GM19099 (cell line): ENCODE measurements around the gene ZNF609.

Experiments used
- POLR2A ChIP-seq: IDR thresholded peaks from 3 replicates; pipeline ENCODE4 v1.6.1; 2011; ENCODE audit warnings: low read depth; ENCODE audit not compliant: insufficient read length; ENCODE audit errors: extremely low read depth

ZNF609 gene

DNA sequence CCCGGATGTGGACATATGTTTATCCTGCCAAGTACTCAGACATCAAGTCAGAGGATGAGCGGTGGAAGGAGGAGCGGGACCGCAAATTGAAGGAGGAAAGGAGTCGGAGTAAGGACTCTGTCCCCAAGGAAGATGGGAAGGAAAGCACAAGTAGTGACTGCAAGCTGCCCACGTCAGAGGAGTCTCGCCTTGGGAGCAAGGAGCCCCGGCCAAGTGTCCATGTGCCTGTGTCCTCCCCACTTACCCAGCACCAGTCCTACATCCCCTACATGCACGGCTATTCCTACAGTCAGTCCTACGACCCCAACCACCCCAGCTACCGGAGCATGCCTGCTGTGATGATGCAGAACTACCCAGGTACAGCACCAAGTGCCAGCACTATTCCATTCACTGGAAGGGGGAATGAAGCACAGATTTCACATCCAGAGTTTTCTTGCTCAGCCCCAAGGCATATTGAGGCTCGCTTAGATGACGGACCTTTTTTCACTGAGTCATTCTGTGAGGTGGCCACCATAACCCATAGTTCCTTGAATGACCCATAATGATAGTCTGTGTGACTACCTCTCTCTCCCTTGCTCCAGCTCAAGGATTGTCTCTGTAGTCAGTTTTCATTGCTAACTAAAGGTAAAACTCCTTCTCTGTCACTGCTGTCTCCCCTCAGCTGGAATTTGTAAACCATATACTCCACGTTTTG lies 217.9 kb downstream of the ZNF609 start:
- TF ChIP-seq POLR2A = no peak

GRCh38 chr15:64680097-64680496 lies 219.7 kb downstream of the ZNF609 start:
- TF ChIP-seq POLR2A = no peak

DNA sequence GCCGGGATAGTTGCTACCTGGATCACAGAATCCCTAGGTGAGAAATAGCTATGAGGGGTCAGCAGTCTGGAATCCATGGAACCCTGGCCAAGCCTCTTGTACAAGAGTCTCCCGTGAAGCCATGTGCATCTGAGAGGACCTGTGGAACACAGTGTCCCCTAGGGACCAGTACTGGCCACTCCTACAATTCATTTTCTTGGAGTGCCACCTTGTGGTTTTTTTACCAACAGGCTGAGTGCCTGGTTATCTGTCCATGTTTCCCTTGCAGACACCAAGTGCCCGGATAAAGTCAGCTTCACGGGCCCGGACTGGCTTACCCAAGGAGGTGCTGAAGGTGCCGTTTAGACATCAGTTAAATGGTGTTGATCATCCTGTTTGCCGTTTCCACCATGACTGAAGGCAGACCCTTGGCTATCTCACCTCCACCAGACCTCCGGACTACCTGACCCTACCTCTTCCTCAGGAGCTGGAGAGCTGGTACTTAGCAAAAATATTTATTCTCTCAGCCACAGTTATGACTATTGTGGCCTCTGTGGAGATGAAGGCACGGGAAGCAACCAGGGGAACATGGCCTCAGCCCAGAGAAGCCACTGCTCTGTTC lies 221.1 kb downstream of the ZNF609 start:
- no peak for TF ChIP-seq POLR2A

- TF ChIP-seq POLR2A = no peak
These were observed 221.9 kb downstream of the ZNF609 start for GRCh38 chr15:64682255-64682654.

- TF ChIP-seq POLR2A = no peak
These were observed 223.0 kb downstream of the ZNF609 start for GRCh38 chr15:64683378-64683777.

DNA sequence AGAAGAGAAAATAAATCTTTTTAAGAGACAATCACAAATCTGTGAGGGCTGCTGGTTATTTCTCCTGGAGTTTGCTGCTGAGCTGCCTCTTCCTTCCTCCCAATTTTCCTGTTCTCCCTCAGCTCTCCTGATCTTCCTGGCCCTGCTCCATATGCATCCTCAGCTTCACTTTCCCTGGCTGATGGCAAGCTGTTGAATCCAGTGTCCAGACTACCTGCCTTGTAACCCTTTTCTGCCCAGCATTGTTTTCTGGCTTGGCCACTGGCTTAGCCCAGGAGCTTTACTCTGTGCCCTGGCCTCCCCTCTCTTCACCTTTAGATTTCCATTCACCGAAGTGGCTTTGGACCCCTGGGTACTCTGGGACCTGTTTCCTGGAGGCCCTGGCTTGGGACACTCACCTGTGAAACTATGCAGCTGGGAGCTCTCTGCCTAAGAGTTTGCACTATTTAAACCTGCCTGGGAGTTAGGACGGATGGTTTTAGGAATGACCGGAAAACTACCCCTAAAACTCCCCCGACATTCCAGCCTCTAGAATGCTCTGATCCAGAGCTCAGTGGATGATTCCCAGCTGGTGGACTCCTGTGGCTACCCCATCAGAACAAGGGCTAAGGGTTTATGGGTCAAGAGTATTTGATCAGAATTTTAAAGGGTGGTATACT lies 225.0 kb downstream of the ZNF609 start:
- TF ChIP-seq POLR2A = no peak

DNA sequence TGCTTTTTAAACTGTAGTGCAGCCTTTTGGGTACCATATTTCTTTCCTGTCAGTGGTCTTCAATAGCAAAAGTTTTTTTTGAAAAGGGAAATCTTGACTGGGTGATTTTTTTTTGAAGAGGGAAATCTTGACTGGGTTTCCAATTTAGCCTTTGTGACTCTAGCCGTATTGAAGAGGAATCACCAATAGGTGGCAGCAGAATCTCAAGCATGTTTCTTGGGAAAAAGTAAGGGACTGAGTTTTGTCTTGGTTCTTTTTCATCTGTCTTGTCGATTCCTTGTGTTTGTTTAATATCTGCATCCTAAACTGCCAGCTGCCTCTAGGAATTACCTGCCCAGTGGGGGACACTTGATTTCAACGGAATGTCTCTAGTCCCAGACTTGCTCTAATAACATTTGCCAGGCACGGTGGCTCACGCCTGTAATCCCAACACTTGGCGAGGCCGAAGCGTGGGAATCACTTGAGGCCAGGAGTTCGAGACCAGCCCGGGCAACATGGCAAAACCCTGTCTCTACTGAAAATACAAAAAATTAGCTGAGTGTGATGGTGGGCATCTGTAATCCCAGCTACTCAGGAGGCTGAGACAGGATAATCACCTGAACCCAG lies 225.9 kb downstream of the ZNF609 start:
- no peak for TF ChIP-seq POLR2A

DNA sequence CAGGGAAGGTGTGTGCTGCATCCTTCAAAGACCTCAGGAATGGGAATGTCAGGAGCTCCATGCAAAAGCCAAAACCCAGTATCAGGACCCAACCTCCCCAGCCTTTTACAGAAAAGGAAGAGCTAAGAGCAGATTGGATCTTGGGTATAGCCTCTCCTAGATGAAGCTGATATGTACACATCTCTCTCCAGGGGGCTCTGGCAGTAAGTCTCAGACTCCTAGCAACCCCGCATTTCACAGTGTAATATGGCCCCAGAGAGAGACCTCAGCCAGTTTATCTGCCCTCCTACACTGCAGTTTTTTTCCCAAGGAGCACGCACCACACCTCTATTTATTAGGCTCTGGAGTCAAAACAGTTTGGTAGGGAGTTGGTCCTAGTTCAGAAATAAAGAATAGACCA lies 226.8 kb downstream of the ZNF609 start:
- TF ChIP-seq POLR2A = no peak

DNA sequence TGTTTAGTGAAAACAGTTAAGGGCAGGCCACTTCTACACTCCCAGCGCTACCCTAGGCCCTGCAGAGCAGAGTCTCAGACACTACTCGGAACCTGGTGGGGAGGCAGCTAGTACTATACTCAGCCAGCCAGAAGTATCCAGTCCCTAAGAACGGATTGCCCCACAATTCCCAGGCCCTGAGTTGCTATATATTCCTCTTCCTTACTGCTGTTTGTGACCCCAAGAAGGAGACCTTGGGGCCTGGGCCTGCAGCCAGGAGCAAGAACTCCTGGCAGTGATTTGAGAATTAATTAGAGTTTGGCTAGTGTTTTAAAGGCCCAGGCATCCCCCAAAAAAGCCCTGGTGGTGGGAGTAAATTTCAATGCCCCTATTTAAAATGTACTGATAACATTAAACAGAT lies 227.3 kb downstream of the ZNF609 start:
- no peak for TF ChIP-seq POLR2A

DNA sequence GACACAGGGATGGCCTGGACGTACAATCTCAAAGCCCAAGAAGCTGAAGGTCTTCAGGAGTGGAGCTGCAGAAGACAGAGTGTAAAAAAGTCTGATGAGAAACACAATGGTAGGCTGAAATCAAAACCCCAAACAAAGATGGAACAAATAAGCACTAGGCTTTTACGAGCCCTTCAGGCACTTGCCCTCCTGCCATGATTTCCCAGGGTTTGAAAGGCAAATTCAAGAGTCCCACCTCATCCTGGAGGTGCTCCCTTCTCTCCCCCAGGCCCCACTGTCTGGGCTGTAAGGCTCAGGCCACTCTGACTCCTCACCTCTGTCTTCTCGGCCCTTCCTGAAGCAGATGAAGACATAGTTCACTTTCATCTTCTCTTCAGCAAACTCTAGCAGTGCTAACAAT lies 228.4 kb downstream of the ZNF609 start:
- no peak for TF ChIP-seq POLR2A

DNA sequence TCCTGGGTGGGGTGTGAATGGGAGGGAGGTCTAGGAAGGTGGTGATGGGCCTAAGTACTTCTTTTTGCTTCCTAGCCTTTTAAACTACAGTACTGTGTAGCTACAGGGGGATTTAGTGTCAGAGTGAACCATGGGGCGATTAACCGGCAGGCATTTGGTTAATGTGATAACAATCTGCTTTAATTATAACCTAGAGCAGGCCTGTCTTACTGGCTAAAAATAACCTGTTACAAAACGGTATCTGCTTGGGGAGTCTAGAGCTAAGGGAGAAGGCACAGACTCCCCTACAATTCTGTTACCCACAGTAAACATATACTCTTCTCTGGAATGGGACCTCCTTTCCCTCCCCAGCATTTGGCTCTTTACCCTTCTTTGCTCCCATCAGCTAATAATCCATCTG lies 229.6 kb downstream of the ZNF609 start:
- no peak for TF ChIP-seq POLR2A

GRCh38 chr15:64690578-64691296 lies 230.4 kb downstream of the ZNF609 start:
- no peak for TF ChIP-seq POLR2A

DNA sequence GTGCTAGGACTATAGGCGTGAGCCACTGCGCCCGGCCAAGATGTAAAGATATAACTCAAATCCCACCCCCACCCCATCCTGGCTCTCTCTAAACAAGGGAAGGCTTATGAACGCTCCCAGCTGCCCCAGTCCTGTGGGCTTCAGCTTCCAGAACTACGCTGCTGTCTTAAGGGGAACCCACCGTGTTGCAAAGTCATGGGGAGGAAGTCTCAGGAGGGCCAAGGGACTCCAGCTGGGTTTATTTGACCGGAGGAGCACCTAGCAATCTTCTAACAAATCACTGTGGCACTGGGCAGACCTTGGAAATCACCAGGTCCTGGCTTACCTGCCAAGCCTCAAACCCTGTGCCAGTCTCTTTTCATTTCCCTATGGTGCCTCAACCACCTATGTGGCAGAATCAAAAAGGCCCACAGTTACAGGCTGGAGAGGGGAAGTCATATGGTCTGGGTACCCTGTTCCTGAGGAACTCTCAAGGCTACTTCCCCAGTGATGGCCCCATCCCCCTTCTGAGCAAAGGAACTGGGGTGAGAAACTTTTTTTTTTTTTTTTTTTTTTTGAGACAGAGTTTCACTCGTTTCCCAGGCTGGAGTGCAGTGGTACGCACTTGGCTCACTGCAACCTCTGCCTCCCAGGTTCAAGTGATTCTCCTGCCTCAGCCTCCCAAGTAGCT lies 231.7 kb downstream of the ZNF609 start:
- no peak for TF ChIP-seq POLR2A

DNA sequence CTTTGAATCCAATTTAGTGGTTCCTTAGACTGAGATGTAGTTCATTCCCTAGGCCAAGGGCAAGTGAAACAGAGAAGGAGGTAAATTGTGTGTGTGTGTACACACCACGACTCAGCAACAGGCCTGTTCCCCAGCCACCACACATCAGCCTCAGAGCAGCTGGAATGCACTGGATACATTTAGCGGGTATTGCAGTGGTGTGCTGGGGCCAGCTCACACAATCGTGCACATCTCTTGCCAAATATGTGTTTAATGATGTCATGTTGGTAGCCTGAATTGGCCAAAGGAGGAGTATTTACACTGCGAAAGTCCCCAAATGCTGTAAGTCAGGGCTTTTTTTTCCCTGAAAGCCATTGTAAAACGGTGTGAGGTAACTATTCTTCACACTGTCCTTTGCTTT lies 232.8 kb downstream of the ZNF609 start:
- no peak for TF ChIP-seq POLR2A

DNA sequence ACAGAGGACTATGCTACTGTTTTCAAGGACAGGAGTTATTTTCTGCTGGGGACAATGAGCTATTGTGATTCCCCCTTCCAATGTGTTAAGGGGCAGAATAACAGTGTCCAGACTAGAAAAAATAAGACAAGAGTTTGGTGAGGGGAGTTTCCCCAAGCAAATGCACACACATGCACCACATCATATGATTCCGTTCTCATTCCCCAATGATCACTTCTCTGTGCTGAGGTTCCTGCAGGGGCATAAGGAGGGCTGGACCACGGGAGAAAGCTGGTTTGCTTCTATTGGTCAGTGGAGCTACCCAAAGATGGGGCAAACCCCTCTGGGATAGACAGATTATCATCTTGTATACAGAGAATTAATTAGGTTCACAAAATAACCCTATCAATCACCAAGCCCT lies 234.4 kb downstream of the ZNF609 start:
- no peak for TF ChIP-seq POLR2A
